ENCODE data around the gene SYNE3. TPM values are rescaled to one million over a fixed set of nuclear protein-coding genes. Genes with fewer than 3 reads are reported as not detected.

Gene SYNE3
- total and polyA plus RNA-seq, 9 of the 15 experiments (the other 6 are each of a cell fraction or from before 2014, with no cell fraction given), result 0.04 to 3.1 (median 0.55) TPM

DNA sequence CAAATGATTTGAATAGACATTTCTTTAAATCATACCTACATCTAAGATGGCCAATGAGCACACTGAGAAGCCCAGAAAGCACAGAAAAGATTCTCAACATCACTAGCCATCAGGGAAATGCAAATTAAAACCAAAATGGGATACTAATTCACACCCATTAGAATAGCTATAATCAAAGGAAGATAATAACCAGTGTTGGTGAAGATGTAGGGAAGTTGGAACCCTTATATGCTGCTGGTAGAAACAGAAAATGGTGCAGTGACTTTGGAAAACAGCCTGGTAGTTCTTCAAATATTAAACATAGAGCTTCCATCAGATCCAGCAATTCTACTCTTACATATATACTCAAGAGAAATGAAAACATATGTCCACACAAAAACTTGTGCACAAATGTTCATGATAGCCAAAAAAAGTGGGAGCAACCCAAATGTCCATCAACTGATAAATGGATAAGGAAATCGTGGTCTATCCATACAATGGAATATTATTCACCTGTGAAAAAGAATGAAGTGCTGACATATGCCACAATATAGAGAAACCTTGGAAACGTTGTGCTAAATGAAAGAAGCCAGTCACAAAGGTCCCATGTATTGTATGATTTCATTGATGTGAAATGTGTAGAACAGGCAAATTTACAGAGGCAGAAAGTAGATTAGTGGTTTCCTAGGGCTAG is 24.4 kb downstream of the SYNE3 start:
- Histone ChIP-seq H3K9me3 (replicated peaks; ENCODE audit: control insufficient read depth, insufficient read depth, low read depth, low read length) (no peaks in the 10 kb centered on the region), H3K9me1 (ENCODE audit: control insufficient read depth, insufficient read depth, low read length) (no peaks in the 10 kb centered on the region), H3K79me2 (ENCODE audit: control insufficient read depth, insufficient read depth, low read length) (no peaks in the 10 kb centered on the region), H2AFZ (ENCODE audit: low read depth, low read length) (no peak overlapping the region), H3K27ac (ENCODE audit: extremely low read depth, low read depth, low read length) (no peak overlapping the region), H3K9ac (ENCODE audit: insufficient read depth in 1 of 2, low read depth in 2 of 2, low read length in 2 of 2) (no peak overlapping the region), H3K27me3 (ENCODE audit: control insufficient read depth in 2 of 2, insufficient read depth in 2 of 2, low read length in 2 of 2) (peaks cover 0 to 5% of the 10 kb centered on the region in 2 experiments; a peak in 2 of 5 replicates), H3K4me3 (no peak overlapping the region), H3K36me3 (ENCODE audit: control insufficient read depth, insufficient read depth, low read length) (no peaks in the 10 kb centered on the region), H4K20me1 (replicated peaks; ENCODE audit: control insufficient read depth, insufficient read depth, low read length) (no peaks in the 10 kb centered on the region; the same call in 1 of the 2 replicates), H3K4me2 (ENCODE audit: insufficient read depth, low read length) (no peak overlapping the region), H3K4me1 (replicated peaks in 1 of 2; ENCODE audit: control insufficient read depth in 2 of 2, insufficient read depth in 2 of 2, low read length in 2 of 2) (no peaks in the 10 kb centered on the region)
- intact Hi-C loops (cut with micrococcal nuclease), result no loop called here
- CTCF ChIA-PET (ENCODE audit: low intra/inter-chr PET ratio), result no interaction called here
- no peak for FAIRE-seq
- TF ChIP-seq FOXK2 (conservative IDR thresholded peaks at IDR 0.05 in 1 of 2, IDR thresholded peaks at IDR 0.05 in 1 of 2; ENCODE audit: low read depth in 2 of 2) (no peak), ZNF146 (CRISPR knock-in tag; IDR thresholded peaks at IDR 0.05; ENCODE audit: unreplicated experiment) (peak; percentile 45)
- no peak for DNase-seq (ENCODE audit: extremely low read depth in 1 of 4, low spot score in 3 of 4)
- WGBS (ENCODE audit: insufficient coverage, low coverage, missing lambda C conversion rate), result 0% methylated on average over 2 of the region's 2 CpGs
- no TSS peak for BruUV-seq (replicated peaks)
- POLR2A ChIA-PET, result interaction anchor here (0.8 kb wide), 1 partner anchor 49 kb away, joined by 3 read pairs; no protein-coding TSS in a partner anchor
- ATAC-seq, result no peak
- in situ Hi-C loops (cut with MboI), result no loop called here

GRCh38 chr14:95490727-95491451 is 25.6 kb downstream of the SYNE3 start:
- FAIRE-seq (no peak), DNase-seq (ENCODE audit: extremely low read depth in 1 of 4, low spot score in 3 of 4) (no peak), ATAC-seq (no peak)
- Histone ChIP-seq H2AFZ (ENCODE audit: low read depth, low read length) (no peak overlapping the region), H3K4me3 (no peak overlapping the region), H3K9me1 (ENCODE audit: control insufficient read depth, insufficient read depth, low read length) (no peaks in the 10 kb centered on the region), H3K9me3 (replicated peaks; ENCODE audit: control insufficient read depth, insufficient read depth, low read depth, low read length) (no peaks in the 10 kb centered on the region), H3K79me2 (ENCODE audit: control insufficient read depth, insufficient read depth, low read length) (no peaks in the 10 kb centered on the region), H3K4me2 (ENCODE audit: insufficient read depth, low read length) (no peak overlapping the region), H3K9ac (ENCODE audit: insufficient read depth in 1 of 2, low read depth in 2 of 2, low read length in 2 of 2) (no peak overlapping the region), H3K36me3 (ENCODE audit: control insufficient read depth, insufficient read depth, low read length) (no peaks in the 10 kb centered on the region), H3K27me3 (ENCODE audit: control insufficient read depth in 2 of 2, insufficient read depth in 2 of 2, low read length in 2 of 2) (peaks cover 0 to 6% of the 10 kb centered on the region in 2 experiments; a peak in 3 of 5 replicates), H3K4me1 (replicated peaks in 1 of 2; ENCODE audit: control insufficient read depth in 2 of 2, insufficient read depth in 2 of 2, low read length in 2 of 2) (no peaks in the 10 kb centered on the region), H3K27ac (ENCODE audit: extremely low read depth, low read depth, low read length) (no peak overlapping the region), H4K20me1 (replicated peaks; ENCODE audit: control insufficient read depth, insufficient read depth, low read length) (no peaks in the 10 kb centered on the region)
- 29% methylated on average over 8 of the region's 10 CpGs for WGBS (ENCODE audit: insufficient coverage, low coverage, missing lambda C conversion rate)
- ChIA-PET CTCF (ENCODE audit: low intra/inter-chr PET ratio) (no interaction called here), POLR2A (interaction anchor here (0.7 to 1.3 kb wide), 2 partner anchors 32 to 38 kb away, joined by 3 read pairs; no protein-coding TSS in a partner anchor)
- in situ Hi-C loops (cut with MboI), result no loop called here
- TF ChIP-seq TARDBP (IDR thresholded peaks at IDR 0.05) (no peak), HLTF (IDR thresholded peaks at IDR 0.05) (no peak), SMAD2 (IDR thresholded peaks at IDR 0.05; ENCODE audit: low read depth, low read length) (no peak), MTA3 (IDR thresholded peaks at IDR 0.05; ENCODE audit: borderline replicate concordance) (no peak)
- no TSS peak for BruUV-seq (replicated peaks)
- intact Hi-C loops (cut with micrococcal nuclease), result no loop called here
